ENCODE data around the gene DHX57.

DHX57 gene

DNA sequence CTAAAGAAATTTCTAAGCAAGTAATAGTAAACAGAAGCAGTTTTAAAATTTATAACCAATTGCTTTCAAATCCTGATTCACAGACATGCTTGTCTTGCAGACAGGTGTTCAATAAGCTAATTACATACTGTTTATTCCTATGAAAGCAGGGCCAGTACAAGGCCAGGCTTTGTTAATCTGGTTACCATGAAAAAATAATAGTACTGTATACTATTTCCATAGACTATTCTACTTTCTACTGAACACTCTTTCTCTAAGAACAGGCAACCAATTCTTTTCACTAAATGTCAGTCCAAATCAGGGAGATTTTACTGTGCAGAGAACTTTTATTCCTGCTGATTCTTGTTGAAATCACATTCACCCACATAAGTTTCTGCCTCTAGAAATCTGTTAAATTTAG lies 121.7 kb downstream of the DHX57 start:
- in situ Hi-C loops (cut with MboI; ENCODE audit: low sequenced_read_pairs) = no loop called here

DNA sequence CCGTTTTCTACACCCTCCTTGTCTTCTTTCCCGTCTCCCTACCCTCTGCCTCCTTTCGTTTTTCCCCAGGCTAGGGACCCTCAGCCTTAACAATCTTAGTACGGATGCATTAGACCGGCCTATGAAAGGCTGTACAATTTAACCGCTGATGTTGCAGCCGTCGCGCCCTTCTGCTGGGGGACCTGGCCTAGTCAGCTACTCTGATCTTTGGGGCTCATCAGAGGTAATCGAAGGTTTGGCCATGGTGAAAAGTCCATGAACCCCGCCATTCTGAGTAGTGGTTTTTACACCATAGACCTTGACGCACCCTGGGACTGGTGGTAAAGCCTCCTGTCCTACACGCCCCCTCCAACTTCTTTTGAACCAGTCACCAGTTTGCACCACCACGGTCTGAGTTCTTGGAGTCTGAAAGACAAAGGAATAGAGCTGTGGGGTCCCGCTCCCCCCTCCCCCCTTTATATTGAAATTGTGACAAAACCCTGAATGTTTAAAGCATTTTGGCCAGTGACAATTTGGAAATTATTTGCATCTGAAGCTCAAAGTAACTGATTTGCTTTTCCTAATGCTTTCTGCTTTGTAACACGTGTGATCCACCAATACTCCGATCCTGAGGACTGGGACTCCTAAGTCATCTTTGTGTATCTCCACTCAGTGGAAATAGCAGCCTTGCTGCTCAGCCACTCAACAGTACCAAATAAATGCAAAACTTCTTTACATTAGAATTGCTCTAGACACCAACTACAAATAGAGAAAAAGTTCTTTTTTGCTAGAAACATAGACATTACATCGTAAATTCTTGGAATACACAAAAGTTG lies 123.9 kb downstream of the DHX57 start:
- in situ Hi-C loops (cut with MboI; ENCODE audit: low sequenced_read_pairs) = no loop called here

GRCh38 chr2:38750891-38751595 lies 124.7 kb downstream of the DHX57 start, which contains the start of gene SRSF7:
SRSF7 (minus strand) TSS chr2:38751361; CDS start chr2:38751256, 105 bp downstream.
- in situ Hi-C loops (cut with MboI; ENCODE audit: low sequenced_read_pairs) = no loop called here

DNA sequence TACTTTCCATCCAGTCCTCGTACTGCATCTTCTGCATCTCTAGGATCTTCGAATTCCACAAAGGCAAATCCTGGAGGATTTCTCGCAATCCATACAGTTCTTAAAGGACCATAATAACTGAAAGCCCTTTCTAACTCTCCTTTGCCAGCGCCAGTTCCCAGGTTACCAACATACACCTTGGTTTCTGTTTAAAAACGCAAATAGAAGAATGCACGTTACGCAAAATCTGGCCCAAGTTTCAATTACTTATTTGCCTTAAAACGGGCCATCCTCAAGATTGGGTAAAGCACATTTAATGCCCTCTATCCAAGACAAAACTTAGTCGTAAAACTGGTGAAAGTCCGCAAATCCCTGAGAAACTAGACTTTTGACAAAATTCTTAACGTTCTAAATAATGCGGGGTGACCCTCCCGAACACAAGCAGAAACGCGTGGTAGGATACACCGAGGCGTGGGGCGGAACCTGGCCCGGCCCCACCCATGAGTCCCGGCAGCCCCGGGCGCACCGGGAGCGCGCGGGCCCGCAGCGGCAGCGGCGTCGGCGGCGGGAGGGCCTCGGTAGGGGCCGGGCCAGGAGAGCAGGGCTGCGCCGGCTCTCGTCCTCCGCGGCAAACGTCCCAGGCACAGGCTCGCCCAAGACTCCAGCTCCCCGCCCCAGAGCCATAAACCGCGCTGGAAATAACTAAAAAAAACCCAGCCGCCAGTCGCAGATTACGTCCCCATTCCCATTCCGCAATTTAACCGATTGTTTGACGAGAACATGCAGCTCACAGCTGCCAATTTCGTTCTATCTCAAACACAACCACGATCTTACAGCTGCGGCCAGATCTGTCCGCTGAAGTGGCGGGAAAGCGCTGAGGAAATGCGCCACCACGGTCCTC lies 125.5 kb downstream of the DHX57 start:
- in situ Hi-C loops (cut with MboI; ENCODE audit: low sequenced_read_pairs) = no loop called here

DNA sequence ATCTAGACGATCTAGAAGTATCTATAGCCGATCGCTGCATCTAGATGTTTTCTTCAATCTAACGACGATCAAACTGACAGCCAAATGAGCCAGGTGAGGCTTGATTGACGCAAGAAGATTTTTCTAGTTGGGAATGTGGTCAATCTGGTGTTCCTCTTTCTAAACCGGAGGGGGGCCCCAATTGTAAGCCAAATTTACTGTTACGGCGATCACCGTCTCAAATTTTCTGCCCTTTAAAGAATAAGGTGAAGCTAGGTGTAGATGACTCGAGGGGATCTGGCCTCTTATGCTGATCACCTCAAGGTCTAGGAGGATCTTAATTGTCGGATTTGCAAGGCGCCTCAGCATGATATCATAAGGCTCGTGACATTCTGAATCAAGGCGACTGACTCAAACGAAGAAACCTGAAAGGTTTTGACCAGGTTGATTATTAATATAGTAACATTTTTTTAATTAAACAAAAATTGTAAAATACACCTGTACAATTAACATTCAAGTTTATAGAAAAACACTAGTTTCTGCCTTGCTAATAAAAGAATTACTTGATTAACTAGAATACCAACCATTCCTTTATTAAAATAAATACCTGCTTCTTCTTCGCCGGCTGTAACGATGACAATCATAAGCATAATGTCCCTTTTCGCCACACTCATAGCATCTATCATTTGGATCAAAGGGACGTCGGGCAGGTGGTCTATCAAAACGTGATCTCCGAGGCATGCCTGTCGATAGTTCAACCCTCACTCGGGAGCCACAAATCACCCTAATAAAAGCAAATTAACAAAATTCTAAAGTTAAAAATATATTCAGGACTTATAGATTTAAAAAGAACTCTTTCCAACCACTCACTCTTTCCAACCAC lies 126.6 kb downstream of the DHX57 start:
- in situ Hi-C loops (cut with MboI; ENCODE audit: low sequenced_read_pairs) = no loop called here

DNA sequence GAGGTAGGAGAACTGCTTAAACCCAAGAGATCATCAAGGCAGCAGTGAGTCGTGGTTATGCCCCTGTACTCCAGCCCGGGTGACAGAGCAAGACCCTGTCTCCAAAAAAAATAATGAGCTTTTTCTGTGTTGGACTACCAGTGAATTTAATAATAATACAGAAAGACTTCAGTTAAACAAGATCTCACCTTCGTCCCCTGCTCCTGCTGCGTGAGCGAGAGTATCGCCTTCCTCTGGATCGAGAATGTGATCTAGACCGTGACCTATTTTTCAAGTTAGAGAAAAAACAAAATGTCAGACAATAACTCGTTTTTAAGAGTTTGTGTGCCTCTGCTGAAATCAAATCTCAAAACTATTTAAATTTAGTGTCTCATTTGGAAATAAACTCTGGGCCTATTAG lies 127.3 kb downstream of the DHX57 start:
- in situ Hi-C loops (cut with MboI; ENCODE audit: low sequenced_read_pairs) = no loop called here

DNA sequence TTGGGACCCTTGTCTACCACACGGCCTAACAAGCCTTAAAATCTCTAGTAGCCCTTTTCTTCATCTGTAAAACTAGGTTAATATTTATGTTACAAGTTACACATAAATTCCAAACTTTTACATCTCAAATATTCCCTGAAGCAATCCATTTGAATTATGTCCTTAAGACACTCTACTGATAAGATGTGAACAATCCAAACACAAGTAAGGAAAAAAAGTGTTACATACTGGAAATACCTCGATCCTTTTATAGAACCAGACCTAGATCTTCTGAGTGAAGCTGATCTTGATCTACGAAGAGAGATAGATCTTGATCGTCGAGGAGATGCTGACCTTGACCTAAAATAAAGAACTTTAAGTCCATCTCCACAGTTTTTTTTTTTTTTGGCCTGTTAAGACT lies 127.9 kb downstream of the DHX57 start:
- in situ Hi-C loops (cut with MboI; ENCODE audit: low sequenced_read_pairs) = no loop called here

Measured in hTERT RPE-1 (cell line).